ENCODE results near the gene PIPOX.

DNA sequence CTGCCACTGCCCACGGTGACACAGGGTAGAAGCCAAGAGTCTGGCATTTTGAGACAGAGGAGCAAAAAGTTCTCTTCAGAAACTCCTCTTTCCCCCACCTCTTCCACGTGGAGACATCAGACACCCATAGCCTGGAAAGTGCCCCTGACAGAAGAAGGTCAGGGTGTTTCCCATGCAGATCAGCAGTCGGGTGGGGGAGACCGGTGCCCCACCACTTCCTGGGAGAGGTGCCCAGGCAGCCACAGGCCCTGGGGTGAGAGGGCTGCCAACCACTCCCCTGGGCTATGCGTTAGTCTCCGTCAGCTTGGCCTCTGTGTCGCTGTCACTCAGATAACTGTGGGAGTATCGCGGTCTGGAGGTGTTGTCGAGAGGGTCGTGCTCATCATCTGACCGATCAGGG is 31.5 kb downstream of the PIPOX start:
- TF ChIP-seq EZH2 (IDR thresholded peaks at IDR 0.05; ENCODE audit: borderline replicate concordance) (no peak), CTCF (IDR thresholded peaks at IDR 0.05; ENCODE audit: poor library complexity) (no peak)
